HEK293 (cell line): ENCODE results near the gene DHRS13.

Source experiments
- CTCF ChIA-PET: fragments of 350-600 bp; formaldehyde crosslinking; extraction: SDS; loops from one replicate; lab custom pipeline; 2021; ENCODE audit warnings: antibody characterized with exemption; lab: Yijun Ruan, JAX
- POLR2A ChIA-PET: fragments of 300-600 bp; formaldehyde crosslinking; extraction: SDS; loops from one replicate; lab custom pipeline; 2020; ENCODE audit warnings: antibody characterized with exemption, inconsistent platforms; lab: Yijun Ruan, JAX
- H3K27ac ChIP-seq: fragments of 200-500 bp; sonication (Bioruptor generic); 2 replicates; pipeline ENCODE4 v1.5.1; 2014; ENCODE audit warnings: low read depth, low read length, control low read depth, inconsistent platforms; ENCODE audit errors: extremely low read depth
- H3K36me3 ChIP-seq, 2 experiments: fragments of 200-500 bp in 1 of 2; sonication (Bioruptor generic) in 1 of 2; 1 replicate in 1 of 2; 2 replicates in 1 of 2; pipeline ENCODE4 v1.5.1; 2014 to 2017; ENCODE audit warnings: inconsistent platforms in 2 of 2, low read length in 2 of 2; ENCODE audit not compliant: control insufficient read depth in 2 of 2, insufficient read depth in 1 of 2
- H3K4me1 ChIP-seq: fragments of 200-500 bp; sonication (Bioruptor generic); 2 replicates; pipeline ENCODE4 v1.5.1; 2014; ENCODE audit warnings: mild to moderate bottlenecking, low read length, inconsistent platforms; ENCODE audit not compliant: control insufficient read depth, insufficient read depth
- H3K4me3 ChIP-seq: 2 replicates; pipeline ENCODE4 v1.5.1; 2011; ENCODE audit warnings: low read depth, mild to moderate bottlenecking, control low read depth, low read length, moderate library complexity
- H3K9me3 ChIP-seq: fragments of 200-500 bp; sonication (Bioruptor generic); 2 replicates; pipeline ENCODE4 v1.5.1; 2014; ENCODE audit warnings: low read depth, low read length, inconsistent platforms; ENCODE audit not compliant: control insufficient read depth, insufficient read depth
- AEBP2 ChIP-seq: fragments of 450-650 bp; formaldehyde crosslinking; IDR thresholded peaks from 2 replicates; pipeline ENCODE4 v1.5.1; 2016; ENCODE audit warnings: missing biosample characterization, missing genetic modification characterization, borderline replicate concordance
- ELK4 ChIP-seq: IDR thresholded peaks from 2 replicates; pipeline ENCODE4 v1.6.1; 2011; ENCODE audit warnings: mild to moderate bottlenecking, low read depth, low read length, borderline replicate concordance
- HOXD13 ChIP-seq: sonication (generic); formaldehyde crosslinking; IDR thresholded peaks from 2 replicates; pipeline ENCODE4 v1.8.0; 2022; ENCODE audit warnings: missing genetic modification reagents, borderline replicate concordance
- KLF9 ChIP-seq: fragments of 450-650 bp; formaldehyde crosslinking; IDR thresholded peaks from 2 replicates; pipeline ENCODE4 v1.5.1; 2016; ENCODE audit warnings: missing biosample characterization, missing genetic modification characterization, low read depth
- MYNN ChIP-seq: fragments of 450-650 bp; formaldehyde crosslinking; IDR thresholded peaks from 2 replicates; pipeline ENCODE4 v1.5.1; 2016; ENCODE audit warnings: missing biosample characterization, missing genetic modification characterization, borderline replicate concordance
- PBX3 ChIP-seq: sonication (generic); formaldehyde crosslinking; IDR thresholded peaks from 2 replicates; pipeline ENCODE4 v1.8.1; 2022; ENCODE audit warnings: mild to moderate bottlenecking, moderate library complexity, missing genetic modification reagents
- SALL2 ChIP-seq: fragments of 450-650 bp; formaldehyde crosslinking; IDR thresholded peaks from 2 replicates; pipeline ENCODE4 v1.5.0; 2017; ENCODE audit warnings: missing biosample characterization, mild to moderate bottlenecking, missing genetic modification characterization, borderline replicate concordance
- SP3 ChIP-seq: fragments of 450-650 bp; formaldehyde crosslinking; IDR thresholded peaks from 2 replicates; pipeline ENCODE4 v1.5.1; 2016; ENCODE audit warnings: missing biosample characterization, missing genetic modification characterization
- ZBTB10 ChIP-seq: fragments of 450-650 bp; formaldehyde crosslinking; IDR thresholded peaks from 2 replicates; pipeline ENCODE4 v1.5.1; 2016; ENCODE audit warnings: missing biosample characterization, missing genetic modification characterization
- ZFP37 ChIP-seq: fragments of 450-650 bp; formaldehyde crosslinking; IDR thresholded peaks from 2 replicates; pipeline ENCODE4 v1.5.1; 2016; ENCODE audit warnings: missing biosample characterization, missing genetic modification characterization
- ZNF146 ChIP-seq: fragments of 450-650 bp; formaldehyde crosslinking; IDR thresholded peaks from 2 replicates; pipeline ENCODE4 v1.5.1; 2016; ENCODE audit warnings: missing biosample characterization, missing genetic modification characterization
- ZNF16 ChIP-seq: fragments of 450-650 bp; formaldehyde crosslinking; IDR thresholded peaks from 2 replicates; pipeline ENCODE4 v1.5.1; 2016; ENCODE audit warnings: low read depth, missing biosample characterization, missing genetic modification characterization
- ZNF292 ChIP-seq: fragments of 450-650 bp; formaldehyde crosslinking; IDR thresholded peaks from 2 replicates; pipeline ENCODE4 v1.5.1; 2016; ENCODE audit warnings: low read depth, missing biosample characterization, missing genetic modification characterization, borderline replicate concordance
- ZNF311 ChIP-seq: fragments of 450-650 bp; formaldehyde crosslinking; IDR thresholded peaks from 2 replicates; pipeline ENCODE4 v1.5.1; 2017; ENCODE audit warnings: missing biosample characterization, missing genetic modification characterization, borderline replicate concordance
- ZNF366 ChIP-seq: fragments of 450-650 bp; formaldehyde crosslinking; conservative IDR thresholded peaks from 2 replicates; pipeline ENCODE4 v1.5.1; 2016; ENCODE audit warnings: missing biosample characterization, missing genetic modification characterization
- ZNF37A ChIP-seq: fragments of 450-650 bp; IDR thresholded peaks from 2 replicates; pipeline ENCODE4 v1.5.1; 2018; ENCODE audit warnings: missing biosample characterization, missing genetic modification characterization
- ZNF416 ChIP-seq: fragments of 450-650 bp; formaldehyde crosslinking; IDR thresholded peaks from 2 replicates; pipeline ENCODE4 v1.5.1; 2016; ENCODE audit warnings: missing biosample characterization, missing genetic modification characterization
- ZNF426 ChIP-seq: fragments of 450-650 bp; formaldehyde crosslinking; IDR thresholded peaks from 2 replicates; pipeline ENCODE4 v1.5.1; 2017; ENCODE audit warnings: missing biosample characterization, missing genetic modification characterization, mild to moderate bottlenecking, inconsistent platforms, moderate library complexity
- ZNF473 ChIP-seq: fragments of 450-650 bp; formaldehyde crosslinking; IDR thresholded peaks from 2 replicates; pipeline ENCODE4 v1.5.1; 2017; ENCODE audit warnings: missing biosample characterization, missing genetic modification characterization
- ZNF501 ChIP-seq: fragments of 450-650 bp; formaldehyde crosslinking; IDR thresholded peaks from 2 replicates; pipeline ENCODE4 v1.5.1; 2016; ENCODE audit warnings: missing biosample characterization, missing genetic modification characterization
- ZNF791 ChIP-seq: fragments of 450-650 bp; formaldehyde crosslinking; IDR thresholded peaks from 2 replicates; pipeline ENCODE4 v1.5.1; 2016; ENCODE audit warnings: missing biosample characterization, missing genetic modification characterization
- ZSCAN5A ChIP-seq: fragments of 450-650 bp; formaldehyde crosslinking; IDR thresholded peaks from 2 replicates; pipeline ENCODE4 v1.5.1; 2016; ENCODE audit warnings: missing biosample characterization, missing genetic modification characterization

Gene DHRS13

GRCh38 chr17:28856028-28856574, 46.8 kb downstream of the DHRS13 start:
- no peak overlapping the region for H3K4me3 ChIP-seq
- H3K36me3 ChIP-seq = peaks cover 21 to 41% of the 10 kb centered on the region in 2 experiments
- CTCF ChIA-PET = interaction anchor here (0.6 to 3.1 kb wide), 7 partner anchors 16 to 211 kb away, joined by 3 to 23 read pairs (median 3); no protein-coding TSS in a partner anchor
- no peaks in the 10 kb centered on the region for H3K9me3 ChIP-seq
- TF ChIP-seq ZNF501 (tag by site-specific recombination) = no peak
- no peak for TF ChIP-seq ZNF292 (tag by site-specific recombination)
- TF ChIP-seq ZNF416 = no peak
- TF ChIP-seq AEBP2 (tag by site-specific recombination) = no peak
- no peak for TF ChIP-seq ZNF791 (tag by site-specific recombination)
- TF ChIP-seq HOXD13 = no peak
- TF ChIP-seq ZNF146 (tag by site-specific recombination) = no peak
- TF ChIP-seq ZNF473 (tag by site-specific recombination) = no peak
- TF ChIP-seq SALL2 (tag by site-specific recombination) = no peak
- TF ChIP-seq ZNF311 (tag by site-specific recombination) = no peak
- no peak for TF ChIP-seq ZNF37A (tag by site-specific recombination)
- TF ChIP-seq PBX3 = no peak
- TF ChIP-seq ZNF16 (tag by site-specific recombination) = no peak
- no peak for TF ChIP-seq SP3
- no peak for TF ChIP-seq ZNF426 (tag by site-specific recombination)
- TF ChIP-seq ZNF366 (tag by site-specific recombination) = no peak
- TF ChIP-seq ZFP37 = no peak
- no peak for TF ChIP-seq MYNN (tag by site-specific recombination)
- no peak for TF ChIP-seq ELK4
- TF ChIP-seq KLF9 (tag by site-specific recombination) = no peak
- H3K4me1 ChIP-seq = peaks cover 4% of the 10 kb centered on the region; the same call in 1 of the 2 replicates
- POLR2A ChIA-PET = interaction anchor here (0.6 to 1.6 kb wide), 3 partner anchors 14 to 134 kb away, joined by 4 to 7 read pairs (median 6); partner anchors contain the start of gene FAM222B
- no peak overlapping the region for H3K27ac ChIP-seq

GRCh38 chr17:28855336-28855679, 47.6 kb downstream of the DHRS13 start:
- H3K4me1 ChIP-seq = peaks cover 4% of the 10 kb centered on the region; the same call in 1 of the 2 replicates
- no peaks in the 10 kb centered on the region for H3K9me3 ChIP-seq
- CTCF ChIA-PET = interaction anchor here (0.7 to 3.1 kb wide), 3 partner anchors 17 to 92 kb away, joined by 3 to 23 read pairs (median 3); no protein-coding TSS in a partner anchor
- TF ChIP-seq ZSCAN5A = no peak
- TF ChIP-seq ZBTB10 (tag by site-specific recombination) = no peak
- H3K36me3 ChIP-seq = peaks cover 21 to 36% of the 10 kb centered on the region in 2 experiments
- peak overlapping the region; percentile 75 for H3K4me3 ChIP-seq
- peak overlapping the region; percentile 50 for H3K27ac ChIP-seq
- POLR2A ChIA-PET = interaction anchor here (0.9 to 1.6 kb wide), 4 partner anchors 13 to 96 kb away, joined by 3 to 7 read pairs (median 5); partner anchors contain the start of genes FAM222B and PHF12
